ENCODE measurements around the gene SLC11A1. TPM values are rescaled to one million over a fixed set of nuclear protein-coding genes. Genes with fewer than 3 reads are reported as not detected.

Gene SLC11A1
- total RNA-seq, 1 experiment from 2014 or later = 0.09 TPM

DNA sequence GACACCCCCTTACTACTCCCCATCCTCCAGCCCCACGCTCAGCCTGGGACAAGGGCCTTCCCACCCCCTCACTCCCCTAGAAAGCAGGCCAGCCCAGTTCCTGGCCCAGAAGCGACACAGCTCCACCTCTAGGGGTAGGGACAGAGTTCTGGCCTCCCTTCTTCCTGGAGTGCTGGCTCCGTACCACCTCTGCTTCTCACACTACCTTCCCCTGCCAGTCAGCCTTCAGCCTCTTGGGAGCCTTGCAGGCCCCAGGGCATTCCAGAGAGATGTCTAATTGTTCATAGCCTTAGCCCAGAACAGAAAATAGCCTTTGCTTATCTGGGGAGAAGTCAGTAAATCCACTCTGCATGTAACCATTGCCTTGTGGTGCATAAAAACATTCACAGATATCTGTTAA is 38.5 kb upstream of the SLC11A1 start:
- Mint-ChIP-seq H3K9me3 (ENCODE audit: unreplicated experiment) (no peaks in the 10 kb centered on the region), H3K4me1 (ENCODE audit: insufficient read depth, unreplicated experiment) (no peaks in the 10 kb centered on the region), H3K36me3 (ENCODE audit: insufficient read depth, unreplicated experiment) (no peaks in the 10 kb centered on the region), H3K27me3 (ENCODE audit: insufficient read depth, unreplicated experiment) (no peaks in the 10 kb centered on the region), H3K4me3 (ENCODE audit: unreplicated experiment) (no peak overlapping the region), H3K27ac (ENCODE audit: low read depth, unreplicated experiment) (no peak overlapping the region)
- CTCF ChIA-PET = interaction anchor here (0.6 to 1.8 kb wide), 3 partner anchors 13 to 811 kb away, joined by 4 to 7 read pairs (median 4); partner anchors contain the start of gene CATIP
- no TSS peak for BruUV-seq (replicated peaks)
- POLR2A ChIA-PET = interaction anchor here (0.6 kb wide), 1 partner anchor 194 kb away, joined by 3 read pairs; no protein-coding TSS in a partner anchor
- TF ChIP-seq, protein P1, sequence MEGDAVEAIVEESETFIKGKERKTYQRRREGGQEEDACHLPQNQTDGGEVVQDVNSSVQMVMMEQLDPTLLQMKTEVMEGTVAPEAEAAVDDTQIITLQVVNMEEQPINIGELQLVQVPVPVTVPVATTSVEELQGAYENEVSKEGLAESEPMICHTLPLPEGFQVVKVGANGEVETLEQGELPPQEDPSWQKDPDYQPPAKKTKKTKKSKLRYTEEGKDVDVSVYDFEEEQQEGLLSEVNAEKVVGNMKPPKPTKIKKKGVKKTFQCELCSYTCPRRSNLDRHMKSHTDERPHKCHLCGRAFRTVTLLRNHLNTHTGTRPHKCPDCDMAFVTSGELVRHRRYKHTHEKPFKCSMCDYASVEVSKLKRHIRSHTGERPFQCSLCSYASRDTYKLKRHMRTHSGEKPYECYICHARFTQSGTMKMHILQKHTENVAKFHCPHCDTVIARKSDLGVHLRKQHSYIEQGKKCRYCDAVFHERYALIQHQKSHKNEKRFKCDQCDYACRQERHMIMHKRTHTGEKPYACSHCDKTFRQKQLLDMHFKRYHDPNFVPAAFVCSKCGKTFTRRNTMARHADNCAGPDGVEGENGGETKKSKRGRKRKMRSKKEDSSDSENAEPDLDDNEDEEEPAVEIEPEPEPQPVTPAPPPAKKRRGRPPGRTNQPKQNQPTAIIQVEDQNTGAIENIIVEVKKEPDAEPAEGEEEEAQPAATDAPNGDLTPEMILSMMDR (IDR thresholded peaks at IDR 0.05; ENCODE audit: unreplicated experiment) = no peak
- intact Hi-C loops (cut with micrococcal nuclease) = no loop called here
- no peak for DNase-seq (ENCODE audit: unreplicated experiment)

DNA sequence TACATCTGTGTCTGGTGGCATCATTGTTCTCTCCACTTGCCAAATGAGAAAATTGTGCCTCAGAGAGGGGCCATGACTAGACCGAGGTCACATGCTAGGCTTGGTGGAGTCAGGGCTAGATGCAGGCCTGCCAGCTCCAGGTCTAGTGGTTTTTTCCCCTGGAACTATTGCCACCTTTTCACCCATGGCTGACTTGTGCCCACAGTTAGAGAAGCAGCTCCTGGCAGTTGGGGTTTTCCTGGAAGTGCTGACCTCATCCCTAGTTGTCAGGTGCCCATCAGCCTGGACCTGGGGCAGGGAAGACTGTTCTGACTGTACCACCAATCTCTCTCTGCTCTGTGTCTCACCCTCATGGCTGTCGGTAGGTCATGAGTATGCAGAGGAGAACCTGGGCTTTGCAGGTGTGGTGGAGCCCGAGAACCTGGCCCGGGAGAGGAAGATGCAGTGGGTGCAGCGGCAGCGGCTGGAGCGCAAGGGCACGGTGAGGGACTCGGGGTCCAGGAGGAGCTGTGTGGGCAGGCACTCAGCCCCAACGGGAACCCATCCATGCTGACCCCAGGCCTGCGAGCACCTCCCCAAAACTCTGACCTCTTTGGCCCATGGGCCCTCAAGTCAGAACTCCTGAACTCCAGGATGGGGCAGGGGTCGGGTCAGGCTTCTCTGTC is 37.9 kb upstream of the SLC11A1 start:
- no peak overlapping the region for H3K4me3 Mint-ChIP-seq (ENCODE audit: unreplicated experiment)
- no peaks in the 10 kb centered on the region for H3K27me3 Mint-ChIP-seq (ENCODE audit: insufficient read depth, unreplicated experiment)
- H3K9me3 Mint-ChIP-seq (ENCODE audit: unreplicated experiment) = no peaks in the 10 kb centered on the region
- H3K36me3 Mint-ChIP-seq (ENCODE audit: insufficient read depth, unreplicated experiment) = no peaks in the 10 kb centered on the region
- H3K4me1 Mint-ChIP-seq (ENCODE audit: insufficient read depth, unreplicated experiment) = no peaks in the 10 kb centered on the region
- CTCF ChIA-PET = interaction anchor here (1.3 to 1.8 kb wide), 2 partner anchors 12 to 42 kb away, joined by 4 to 7 read pairs; partner anchors contain the start of gene CATIP
- no peak overlapping the region for H3K27ac Mint-ChIP-seq (ENCODE audit: low read depth, unreplicated experiment)
- intact Hi-C loops (cut with micrococcal nuclease) = no loop called here
- POLR2A ChIA-PET = no interaction called here
- BruUV-seq (replicated peaks) = no TSS peak
- DNase-seq (ENCODE audit: unreplicated experiment) = no peak
- TF ChIP-seq, protein P1 (IDR thresholded peaks at IDR 0.05; ENCODE audit: unreplicated experiment) = no peak

DNA sequence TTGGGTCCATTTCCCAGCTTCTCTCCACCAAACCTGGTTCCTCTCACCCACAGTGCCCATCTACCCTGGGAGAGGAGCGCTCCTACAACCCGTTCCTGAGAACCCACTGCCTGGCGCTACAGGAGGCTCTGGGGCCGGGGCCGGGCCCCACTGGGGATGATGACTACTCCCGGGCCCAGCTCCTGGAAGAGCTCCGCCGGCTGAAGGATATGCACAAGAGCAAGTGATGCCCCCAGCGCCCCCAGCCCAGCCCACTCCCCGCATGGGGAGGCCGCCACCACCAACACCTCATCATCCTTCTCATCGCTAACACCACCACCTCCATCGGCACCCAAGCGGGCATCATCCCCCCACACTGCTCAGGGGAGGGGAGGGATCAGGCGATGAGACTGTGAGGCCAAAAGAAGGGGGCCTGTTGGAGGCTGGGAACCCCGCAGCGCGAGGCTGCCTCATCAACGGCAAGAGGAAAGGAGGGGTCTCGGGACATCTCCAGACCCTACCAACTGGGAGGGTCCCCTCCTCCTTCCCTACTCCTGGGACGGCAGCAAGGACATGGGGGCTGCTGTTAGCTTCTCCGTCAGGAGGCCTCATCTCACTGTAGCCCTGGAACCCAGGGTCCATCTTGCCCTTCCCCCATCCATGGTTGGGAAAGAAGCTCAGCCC is 37.2 kb upstream of the SLC11A1 start:
- ChIA-PET POLR2A (no interaction called here), CTCF (interaction anchor here (0.6 to 1.8 kb wide), 2 partner anchors 11 to 66 kb away, joined by 4 to 7 read pairs; partner anchors contain the start of gene CATIP)
- Mint-ChIP-seq H3K4me1 (ENCODE audit: insufficient read depth, unreplicated experiment) (no peaks in the 10 kb centered on the region), H3K9me3 (ENCODE audit: unreplicated experiment) (no peaks in the 10 kb centered on the region), H3K4me3 (ENCODE audit: unreplicated experiment) (no peak overlapping the region), H3K27me3 (ENCODE audit: insufficient read depth, unreplicated experiment) (no peaks in the 10 kb centered on the region), H3K36me3 (ENCODE audit: insufficient read depth, unreplicated experiment) (no peaks in the 10 kb centered on the region), H3K27ac (ENCODE audit: low read depth, unreplicated experiment) (no peak overlapping the region)
- no TSS peak for BruUV-seq (replicated peaks)
- DNase-seq (ENCODE audit: unreplicated experiment) = no peak
- intact Hi-C loops (cut with micrococcal nuclease) = no loop called here
- TF ChIP-seq, protein P1 (IDR thresholded peaks at IDR 0.05; ENCODE audit: unreplicated experiment) = no peak

DNA sequence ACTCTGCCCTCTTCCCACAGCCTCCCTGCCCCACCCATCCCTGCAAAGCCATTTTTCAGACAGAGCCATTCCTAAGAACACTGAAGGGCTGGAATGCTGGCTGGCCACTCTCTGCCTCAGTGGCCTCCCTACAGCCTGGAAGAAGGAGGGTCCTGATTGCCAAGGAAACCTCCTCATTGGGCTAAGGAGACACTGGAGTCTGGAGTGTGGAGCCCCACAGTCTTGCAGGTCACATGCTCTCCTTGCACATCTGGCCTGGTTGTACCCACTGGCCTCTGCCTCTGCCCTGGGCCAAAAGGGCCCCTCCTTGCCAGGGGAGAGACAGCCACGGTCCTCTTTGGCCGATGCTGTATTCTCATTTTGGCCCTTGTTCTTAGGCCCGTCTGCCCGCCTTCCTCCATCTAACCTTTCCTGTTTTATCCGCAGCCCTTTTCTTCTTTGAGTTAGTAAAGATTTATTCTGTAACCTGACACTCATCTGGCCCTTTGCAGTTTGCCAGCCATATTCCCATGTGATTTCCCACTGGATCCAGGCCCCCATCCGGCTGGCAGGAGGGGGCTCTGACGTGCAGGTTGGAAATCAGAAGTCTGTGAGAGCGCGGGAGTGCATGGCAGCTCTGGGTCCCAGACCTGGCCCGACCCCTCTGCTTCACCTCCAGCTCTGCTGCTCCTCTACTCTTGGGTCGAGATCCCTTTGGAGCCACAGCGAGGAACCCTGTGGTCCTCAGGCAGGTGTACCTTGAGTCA is 36.4 kb upstream of the SLC11A1 start:
- TF ChIP-seq, protein P1 (IDR thresholded peaks at IDR 0.05; ENCODE audit: unreplicated experiment) = no peak
- H3K4me3 Mint-ChIP-seq (ENCODE audit: unreplicated experiment) = no peak overlapping the region
- H3K36me3 Mint-ChIP-seq (ENCODE audit: insufficient read depth, unreplicated experiment) = no peaks in the 10 kb centered on the region
- H3K27me3 Mint-ChIP-seq (ENCODE audit: insufficient read depth, unreplicated experiment) = no peaks in the 10 kb centered on the region
- ChIA-PET CTCF (interaction anchor here (0.6 kb wide), 1 partner anchor 65 kb away, joined by 4 read pairs; no protein-coding TSS in a partner anchor), POLR2A (no interaction called here)
- intact Hi-C loops (cut with micrococcal nuclease) = no loop called here
- H3K4me1 Mint-ChIP-seq (ENCODE audit: insufficient read depth, unreplicated experiment) = no peaks in the 10 kb centered on the region
- H3K9me3 Mint-ChIP-seq (ENCODE audit: unreplicated experiment) = no peaks in the 10 kb centered on the region
- H3K27ac Mint-ChIP-seq (ENCODE audit: low read depth, unreplicated experiment) = no peak overlapping the region
- no TSS peak for BruUV-seq (replicated peaks)
- no peak for DNase-seq (ENCODE audit: unreplicated experiment)
